H9 (cell line): ENCODE measurements around the gene ROBO2. TPM values are rescaled to one million over a fixed set of nuclear protein-coding genes. Genes with fewer than 3 reads are reported as not detected.

Experiments used
- DNase-seq: peaks from one replicate; pipeline ENCODE4 v3.0.0-alpha.2; 2017
- H2AFZ ChIP-seq: one replicate; pipeline ENCODE4 v1.6.1; 2013; ENCODE audit warnings: mild to moderate bottlenecking, low read length, control low read depth, moderate library complexity
- H2AK5ac ChIP-seq: 2 replicates; pipeline ENCODE4 v1.6.1; 2013; ENCODE audit warnings: low read length, control low read depth, mixed read lengths; ENCODE audit not compliant: insufficient read length
- H2BK120ac ChIP-seq: one replicate; pipeline ENCODE4 v1.6.1; 2013; ENCODE audit warnings: low read depth, mild to moderate bottlenecking, low read length, control low read depth, inconsistent platforms; ENCODE audit not compliant: poor library complexity, severe bottlenecking
- H2BK12ac ChIP-seq: 2 replicates; pipeline ENCODE4 v1.6.1; 2013; ENCODE audit warnings: low read length, control low read depth, mixed read lengths, low read depth; ENCODE audit not compliant: insufficient read length
- H2BK15ac ChIP-seq: 2 replicates; pipeline ENCODE4 v1.6.1; 2013; ENCODE audit warnings: low read depth, low read length, control low read depth
- H2BK20ac ChIP-seq: one replicate; pipeline ENCODE4 v1.6.1; 2013; ENCODE audit warnings: low read depth, mild to moderate bottlenecking, low read length, control low read depth, inconsistent platforms; ENCODE audit not compliant: poor library complexity, severe bottlenecking
- H2BK5ac ChIP-seq: 2 replicates; pipeline ENCODE4 v1.6.1; 2013; ENCODE audit warnings: low read length, control low read depth, mixed read lengths; ENCODE audit not compliant: insufficient read length
- H3K14ac ChIP-seq: 2 replicates; pipeline ENCODE4 v1.6.1; 2013; ENCODE audit warnings: low read length, control low read depth; ENCODE audit not compliant: insufficient read depth
- H3K18ac ChIP-seq: 2 replicates; pipeline ENCODE4 v1.6.1; 2013; ENCODE audit warnings: low read depth, mild to moderate bottlenecking, mixed read lengths, low read length, control low read depth; ENCODE audit not compliant: insufficient read length
- H3K23ac ChIP-seq: 2 replicates; pipeline ENCODE4 v1.6.1; 2013; ENCODE audit warnings: low read length, control low read depth, mixed read lengths, low read depth; ENCODE audit not compliant: insufficient read length
- H3K23me2 ChIP-seq: 2 replicates; pipeline ENCODE4 v1.6.1; 2013; ENCODE audit warnings: low read depth, mild to moderate bottlenecking, mixed read lengths, low read length, control low read depth; ENCODE audit not compliant: insufficient read length, poor library complexity, severe bottlenecking
- H3K27ac ChIP-seq: 2 replicates; pipeline ENCODE4 v1.5.1; 2013; ENCODE audit warnings: low read length, control low read depth, mixed read lengths, low read depth; ENCODE audit not compliant: insufficient read length
- H3K27me3 ChIP-seq: 2 replicates; pipeline ENCODE4 v1.6.1; 2013; ENCODE audit warnings: low read length, control low read depth, inconsistent platforms; ENCODE audit not compliant: insufficient read depth
- H3K4ac ChIP-seq: 2 replicates; pipeline ENCODE4 v1.6.1; 2013; ENCODE audit warnings: low read depth, mild to moderate bottlenecking, control low read depth, inconsistent platforms, low read length, moderate library complexity
- H3K4me1 ChIP-seq: 2 replicates; pipeline ENCODE4 v1.6.1; 2013; ENCODE audit warnings: low read length, control low read depth, inconsistent platforms; ENCODE audit not compliant: insufficient read depth
- H3K4me2 ChIP-seq: 2 replicates; pipeline ENCODE4 v1.6.1; 2013; ENCODE audit warnings: low read length, control low read depth, mixed read lengths; ENCODE audit not compliant: insufficient read length, insufficient read depth
- H3K56ac ChIP-seq: 2 replicates; pipeline ENCODE4 v1.6.1; 2013; ENCODE audit warnings: low read depth, mild to moderate bottlenecking, mixed read lengths, low read length, control low read depth; ENCODE audit not compliant: insufficient read length
- H3K79me1 ChIP-seq: 2 replicates; pipeline ENCODE4 v1.6.1; 2013; ENCODE audit warnings: low read depth, mild to moderate bottlenecking, moderate library complexity, low read length, control low read depth, inconsistent platforms; ENCODE audit not compliant: insufficient read depth, poor library complexity, severe bottlenecking
- H3K79me2 ChIP-seq: 2 replicates; pipeline ENCODE4 v1.6.1; 2013; ENCODE audit warnings: low read length, control low read depth, inconsistent platforms; ENCODE audit not compliant: insufficient read depth
- H3K9ac ChIP-seq: 2 replicates; pipeline ENCODE4 v1.6.1; 2013; ENCODE audit warnings: low read length, control low read depth, mixed read lengths; ENCODE audit not compliant: insufficient read length; ENCODE audit errors: extremely low read depth
- H3K9me3 ChIP-seq: one replicate; pipeline ENCODE4 v1.6.1; 2013; ENCODE audit warnings: low read depth, low read length, inconsistent platforms; ENCODE audit not compliant: control insufficient read depth
- H3T11ph ChIP-seq: one replicate; pipeline ENCODE4 v1.6.1; 2013; ENCODE audit warnings: mild to moderate bottlenecking, low read length, control low read depth, inconsistent platforms
- H4K20me1 ChIP-seq: one replicate; pipeline ENCODE4 v1.6.1; 2013; ENCODE audit not compliant: control insufficient read depth, insufficient read length, insufficient read depth
- H4K5ac ChIP-seq: 2 replicates; pipeline ENCODE4 v1.6.1; 2013; ENCODE audit warnings: low read depth, mild to moderate bottlenecking, mixed read lengths, low read length, control low read depth; ENCODE audit not compliant: insufficient read length
- H4K8ac ChIP-seq: replicated peaks from 2 replicates; pipeline ENCODE4 v1.6.1; 2013; ENCODE audit warnings: low read length, control low read depth, mixed read lengths, low read depth; ENCODE audit not compliant: insufficient read length
- H4K91ac ChIP-seq: 2 replicates; pipeline ENCODE4 v1.6.1; 2013; ENCODE audit warnings: low read depth, mild to moderate bottlenecking, moderate library complexity, mixed read lengths, low read length, control low read depth; ENCODE audit not compliant: insufficient read length
- H3K27ac Mint-ChIP-seq, 3 experiments: 2 replicates in 2 of 3; 3 replicates in 1 of 3; pipeline ENCODE4 v1.8.0; 2020 to 2021; ENCODE audit warnings: mixed read lengths in 3 of 3, mild to moderate bottlenecking in 1 of 3, moderate library complexity in 1 of 3
- H3K27me3 Mint-ChIP-seq: 2 replicates; pipeline ENCODE4 v1.8.0; 2021; ENCODE audit warnings: low read depth, mild to moderate bottlenecking, moderate library complexity, mixed read lengths
- H3K36me3 Mint-ChIP-seq, 3 experiments: 2 replicates in 2 of 3; 3 replicates in 1 of 3; pipeline ENCODE4 v1.8.0; 2020 to 2021; ENCODE audit warnings: low read depth in 3 of 3, mixed read lengths in 3 of 3; ENCODE audit not compliant: insufficient read depth in 1 of 3
- H3K4me1 Mint-ChIP-seq, 2 experiments: 2 replicates each; pipeline ENCODE4 v1.8.0; 2020; ENCODE audit warnings: mixed read lengths in 2 of 2
- H3K4me3 Mint-ChIP-seq, 2 experiments: 2 replicates in 1 of 2; 3 replicates in 1 of 2; pipeline ENCODE4 v1.8.0; 2020 to 2021; ENCODE audit warnings: mild to moderate bottlenecking in 2 of 2, mixed read lengths in 2 of 2, moderate library complexity in 1 of 2
- H3K9me3 Mint-ChIP-seq, 2 experiments: 2 replicates in 1 of 2; 3 replicates in 1 of 2; pipeline ENCODE4 v1.8.0; 2020; ENCODE audit warnings: mild to moderate bottlenecking in 2 of 2, mixed read lengths in 2 of 2, moderate library complexity in 1 of 2
- CTCF ChIP-seq: fragments of 200-600 bp; sonication (generic); conservative IDR thresholded peaks from 3 replicates; pipeline ENCODE4 v1.8.0; 2021; ENCODE audit warnings: antibody characterized with exemption, mild to moderate bottlenecking
- WGBS: extraction: QIAGEN DNeasy Blood & Tissue Kit; methylation state at CpG from one replicate; pipeline ENCODE4 v1.1.7; 2013; ENCODE audit warnings: missing lambda C conversion rate, low lambda C conversion rate, mixed read lengths; ENCODE audit not compliant: insufficient read length; ENCODE audit errors: extremely low coverage; 5-methylcytosine and 5-hydroxymethylcytosine counted together
- total RNA-seq: library from RNA; stranded (reverse); gene quantifications from 2 replicates; pipeline ENCODE4 v1.2.1, GENCODE V29; 2021

Gene ROBO2
- total RNA-seq, 1 experiment from 2014 or later, result 2.3 TPM

DNA sequence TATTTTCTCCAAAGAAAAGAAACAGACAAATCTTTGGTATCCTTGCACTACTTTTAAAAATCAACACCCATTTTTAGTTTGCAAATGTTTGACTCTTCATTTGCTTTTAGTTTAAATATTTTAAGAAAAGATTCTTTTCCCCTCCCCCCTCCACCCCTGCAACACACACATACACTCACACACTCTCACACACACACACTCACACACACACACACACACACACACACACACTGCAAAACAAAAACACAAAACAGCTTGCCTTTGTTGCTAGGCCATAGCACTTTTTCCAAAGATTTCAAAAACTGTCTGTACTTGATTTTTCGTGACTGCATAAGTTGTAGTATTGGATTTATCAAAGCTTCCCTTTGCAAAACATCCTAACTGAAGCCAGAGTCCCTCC is 26.9 kb downstream of the ROBO2 start:
- H3K4me1 Mint-ChIP-seq, result peaks cover 8 to 19% of the 10 kb centered on the region in 2 experiments
- WGBS, result no CpG with 5 or more reads among the region's 1 CpG
- no peaks in the 10 kb centered on the region for H3K23me2 ChIP-seq

More for the DNA sequence above, 26.9 kb downstream of the ROBO2 start:
- Histone ChIP-seq H3K27ac (no peak overlapping the region), H3K79me2 (no peaks in the 10 kb centered on the region), H3K4ac (no peak overlapping the region), H2BK120ac (no peak overlapping the region), H2AFZ (no peak overlapping the region), H3K18ac (no peak overlapping the region), H3K79me1 (no peaks in the 10 kb centered on the region), H2BK5ac (no peak overlapping the region), H3K14ac (no peak overlapping the region), H2BK20ac (no peak overlapping the region), H2AK5ac (no peak overlapping the region), H3K4me1 (peaks cover 6% of the 10 kb centered on the region), H4K20me1 (no peaks in the 10 kb centered on the region), H4K91ac (no peak overlapping the region), H2BK15ac (no peak overlapping the region), H3K4me2 (no peak overlapping the region), H3K56ac (no peak overlapping the region), H4K8ac (no peak overlapping the region), H3K9me3 (no peaks in the 10 kb centered on the region), H4K5ac (no peak overlapping the region), H3K27me3 (no peaks in the 10 kb centered on the region), H2BK12ac (no peak overlapping the region), H3T11ph (no peak overlapping the region), H3K23ac (no peak overlapping the region), H3K9ac (no peak overlapping the region)
- no peak for TF ChIP-seq CTCF
- no peak for DNase-seq
- H3K27ac Mint-ChIP-seq, result peak overlapping the region in 1 of 3 experiments; percentile 73; a peak in 1 of 7 replicates
- H3K36me3 Mint-ChIP-seq, result peaks cover 0 to 18% (median 2%) of the 10 kb centered on the region in 3 experiments; a peak in 5 of 7 replicates
- peaks cover 7 to 18% of the 10 kb centered on the region in 2 experiments for H3K9me3 Mint-ChIP-seq
- no peaks in the 10 kb centered on the region for H3K27me3 Mint-ChIP-seq
- H3K4me3 Mint-ChIP-seq, result no peak overlapping the region
